Uterus (tissue), 4 donors: ENCODE results near the gene MORC3. TPM values are rescaled to one million over a fixed set of nuclear protein-coding genes. Genes with fewer than 3 reads are reported as not detected.
"Not testable (repeated sequence)": the region's sequence is repeated elsewhere in the genome, so short reads cannot be mapped to it uniquely, and the experiment has no call there.

ENCODE experiments used
- DNase-seq, 2 donors: peaks; one replicate each; pipeline ENCODE4 v3.0.0-alpha.2; 2019 to 2020
- H3K27ac ChIP-seq, 2 donors: fragments of 200-600 bp; sonication (generic); 1 replicate in 1 of 2; 2 replicates in 1 of 2; pipeline ENCODE4 v1.5.1; 2016 to 2018
- H3K27me3 ChIP-seq, 2 donors: fragments of 200-600 bp; sonication (generic); one replicate each; pipeline ENCODE4 v1.5.1; 2018 to 2019; ENCODE audit warnings: control low read depth in 1 of 2
- H3K36me3 ChIP-seq, 2 donors: fragments of 200-600 bp; sonication (generic); one replicate each; pipeline ENCODE4 v1.5.1; 2019; ENCODE audit warnings: control low read depth in 1 of 2
- H3K4me1 ChIP-seq, 2 donors: fragments of 200-600 bp; sonication (generic); one replicate each; pipeline ENCODE4 v1.5.1; 2018 to 2019; ENCODE audit warnings: control low read depth in 1 of 2
- H3K4me3 ChIP-seq, 2 donors: fragments of 200-600 bp; sonication (generic); 1 replicate in 1 of 2; 2 replicates in 1 of 2; pipeline ENCODE4 v1.5.1; 2018 to 2019; ENCODE audit warnings: mild to moderate bottlenecking in 1 of 2
- H3K9me3 ChIP-seq, 2 donors: fragments of 200-600 bp; sonication (generic); one replicate each; pipeline ENCODE4 v1.5.1; 2019; ENCODE audit warnings: control low read depth in 1 of 2
- POLR2A ChIP-seq, 2 donors: fragments of 450-650 bp; IDR thresholded peaks; one replicate each; pipeline ENCODE4 v1.6.1; 2016; ENCODE audit warnings: antibody characterized with exemption in 2 of 2, mild to moderate bottlenecking in 1 of 2, moderate library complexity in 1 of 2
- intact Hi-C: fragments of 100-400 bp; cut with DNase I; formaldehyde crosslinking; loops from one replicate; pipeline ENCODE4 v1.15.1; 2023; ENCODE audit warnings: low total_unique reads
- total RNA-seq, 4 donors: library from RNA; depleted of rRNA in 3 of 4; stranded (reverse); fragments of >200 nt in 3 of 4; gene quantifications; one replicate each; pipeline versions ENCODE4 v1.1.0 to v1.2.4, GENCODE V29; 2014 to 2023
- TF ChIP-seq, protein P1 (sequence below), 4 experiments: fragments of 200-600 bp in 2 of 4; fragments of 450-650 bp in 2 of 4; sonication (generic) in 2 of 4; IDR thresholded peaks; one replicate each; pipeline ENCODE4 v1.5.1; 2016 to 2019; ENCODE audit warnings: antibody characterized with exemption in 4 of 4, mild to moderate bottlenecking in 2 of 4, moderate library complexity in 1 of 4
- donor health status: DM: yes; HTN: yes; CAD: no.

The MORC3 gene
- total RNA-seq, 4 donors from 2014 or later: 23.3 to 95.1 (median 59.4) TPM

DNA sequence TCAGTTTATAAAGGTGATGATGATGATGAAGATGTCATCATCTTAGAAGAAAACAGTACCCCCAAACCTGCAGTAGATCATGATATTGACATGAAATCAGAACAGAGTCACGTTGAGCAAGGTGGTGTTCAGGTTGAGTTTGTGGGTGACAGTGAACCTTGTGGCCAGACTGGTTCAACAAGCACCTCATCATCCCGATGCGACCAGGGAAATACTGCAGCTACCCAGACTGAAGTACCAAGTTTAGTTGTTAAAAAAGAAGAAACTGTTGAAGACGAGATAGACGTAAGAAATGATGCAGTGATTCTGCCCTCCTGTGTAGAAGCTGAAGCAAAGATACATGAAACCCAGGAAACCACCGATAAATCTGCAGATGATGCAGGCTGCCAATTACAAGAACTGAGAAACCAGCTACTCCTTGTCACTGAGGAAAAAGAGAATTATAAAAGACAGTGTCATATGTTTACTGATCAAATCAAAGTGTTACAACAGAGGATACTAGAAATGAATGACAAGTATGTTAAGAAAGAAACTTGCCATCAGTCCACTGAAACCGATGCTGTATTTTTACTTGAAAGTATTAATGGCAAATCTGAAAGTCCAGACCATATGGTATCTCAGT is 49.2 kb downstream of the MORC3 start:
- no peak for DNase-seq
- no peak for TF ChIP-seq POLR2A (IDR thresholded peaks at IDR 0.05)
- TF ChIP-seq, protein P1, sequence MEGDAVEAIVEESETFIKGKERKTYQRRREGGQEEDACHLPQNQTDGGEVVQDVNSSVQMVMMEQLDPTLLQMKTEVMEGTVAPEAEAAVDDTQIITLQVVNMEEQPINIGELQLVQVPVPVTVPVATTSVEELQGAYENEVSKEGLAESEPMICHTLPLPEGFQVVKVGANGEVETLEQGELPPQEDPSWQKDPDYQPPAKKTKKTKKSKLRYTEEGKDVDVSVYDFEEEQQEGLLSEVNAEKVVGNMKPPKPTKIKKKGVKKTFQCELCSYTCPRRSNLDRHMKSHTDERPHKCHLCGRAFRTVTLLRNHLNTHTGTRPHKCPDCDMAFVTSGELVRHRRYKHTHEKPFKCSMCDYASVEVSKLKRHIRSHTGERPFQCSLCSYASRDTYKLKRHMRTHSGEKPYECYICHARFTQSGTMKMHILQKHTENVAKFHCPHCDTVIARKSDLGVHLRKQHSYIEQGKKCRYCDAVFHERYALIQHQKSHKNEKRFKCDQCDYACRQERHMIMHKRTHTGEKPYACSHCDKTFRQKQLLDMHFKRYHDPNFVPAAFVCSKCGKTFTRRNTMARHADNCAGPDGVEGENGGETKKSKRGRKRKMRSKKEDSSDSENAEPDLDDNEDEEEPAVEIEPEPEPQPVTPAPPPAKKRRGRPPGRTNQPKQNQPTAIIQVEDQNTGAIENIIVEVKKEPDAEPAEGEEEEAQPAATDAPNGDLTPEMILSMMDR (IDR thresholded peaks at IDR 0.05): no peak
- H3K4me1 ChIP-seq: no peaks in the 10 kb centered on the region
- no peaks in the 10 kb centered on the region for H3K9me3 ChIP-seq
- intact Hi-C loops: no loop called here
- no peak overlapping the region for H3K27ac ChIP-seq
- H3K27me3 ChIP-seq: no peaks in the 10 kb centered on the region
- H3K4me3 ChIP-seq: no peak overlapping the region
- no peaks in the 10 kb centered on the region for H3K36me3 ChIP-seq

DNA sequence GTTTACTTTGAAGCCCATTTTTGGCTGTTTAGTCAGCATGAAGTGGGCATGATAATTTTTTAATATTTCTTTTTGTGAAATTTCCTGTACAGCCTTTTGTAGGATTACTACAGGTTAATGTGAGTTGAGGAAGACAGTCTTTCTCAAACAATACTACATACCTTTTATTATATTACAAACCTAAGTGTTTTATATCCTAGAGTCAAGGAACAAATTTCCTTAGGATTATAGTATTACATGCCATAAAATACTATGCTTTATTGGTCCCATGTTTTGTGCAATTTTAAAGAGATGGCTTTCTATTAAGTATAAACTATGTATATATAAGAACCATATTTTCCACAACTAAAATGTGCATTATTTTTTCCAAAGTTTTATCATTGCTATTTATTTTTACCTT is 56.0 kb downstream of the MORC3 start:
- Histone ChIP-seq H3K4me1 (no peaks in the 10 kb centered on the region), H3K27me3 (no peaks in the 10 kb centered on the region), H3K9me3 (no peaks in the 10 kb centered on the region), H3K36me3 (no peaks in the 10 kb centered on the region), H3K4me3 (no peak overlapping the region), H3K27ac (no peak overlapping the region)
- intact Hi-C loops: no loop called here
- DNase-seq: no peak
- no peak for TF ChIP-seq POLR2A (IDR thresholded peaks at IDR 0.05)
- TF ChIP-seq, protein P1 (IDR thresholded peaks at IDR 0.05): no peak

DNA sequence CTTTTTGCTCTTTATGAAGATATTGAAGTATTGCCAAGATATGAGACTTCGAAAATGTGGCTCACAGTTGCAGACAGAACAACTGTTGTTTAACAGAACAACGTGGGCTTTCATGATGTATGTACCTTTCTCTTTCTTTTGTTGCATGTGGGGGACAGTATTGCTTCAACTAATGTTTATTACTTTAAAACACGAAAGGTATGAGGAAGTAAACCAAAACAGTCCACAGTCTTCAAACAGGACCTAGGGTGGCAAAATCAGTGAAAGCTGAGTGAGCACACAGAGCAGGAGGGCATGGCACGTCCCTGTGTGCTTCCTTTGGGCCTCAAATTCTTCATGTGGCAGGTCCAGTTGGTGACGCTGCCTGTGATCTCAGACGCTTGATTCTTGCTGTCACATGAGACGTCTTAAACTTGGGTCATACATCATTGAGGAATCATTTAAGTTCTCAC is 57.4 kb downstream of the MORC3 start:
- no peak for DNase-seq
- no peak overlapping the region for H3K27ac ChIP-seq
- intact Hi-C loops: no loop called here
- H3K4me3 ChIP-seq: no peak overlapping the region
- no peak for TF ChIP-seq POLR2A (IDR thresholded peaks at IDR 0.05)
- TF ChIP-seq, protein P1 (IDR thresholded peaks at IDR 0.05): no peak
- H3K4me1 ChIP-seq: no peaks in the 10 kb centered on the region
- no peaks in the 10 kb centered on the region for H3K36me3 ChIP-seq
- H3K27me3 ChIP-seq: no peaks in the 10 kb centered on the region
- H3K9me3 ChIP-seq: no peaks in the 10 kb centered on the region

DNA sequence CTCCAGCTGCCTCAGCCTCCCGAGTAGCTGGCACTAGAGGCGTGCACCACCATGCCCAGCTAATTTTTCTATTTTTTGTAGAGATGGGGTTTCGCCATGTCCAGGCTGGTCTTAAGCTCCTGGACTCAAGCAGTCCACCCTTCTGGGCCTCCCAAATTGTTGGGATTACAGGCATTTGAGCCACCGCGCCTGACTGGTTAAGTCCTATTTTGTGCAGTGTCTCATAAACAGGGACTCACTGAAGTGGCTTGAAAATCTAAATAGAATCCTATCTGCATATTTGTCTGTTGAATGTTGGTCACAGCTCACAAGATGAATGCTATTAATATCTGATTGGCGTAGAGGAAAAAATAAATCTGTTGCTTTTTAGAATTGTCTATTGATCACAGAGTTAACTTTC is 59.3 kb downstream of the MORC3 start:
- Histone ChIP-seq H3K27me3 (no peaks in the 10 kb centered on the region), H3K4me3 (no peak overlapping the region), H3K9me3 (no peaks in the 10 kb centered on the region), H3K4me1 (no peaks in the 10 kb centered on the region), H3K36me3 (no peaks in the 10 kb centered on the region), H3K27ac (no peak overlapping the region)
- intact Hi-C loops: no loop called here
- DNase-seq: no peak
- TF ChIP-seq, protein P1 (IDR thresholded peaks at IDR 0.05): no peak
- no peak for TF ChIP-seq POLR2A (IDR thresholded peaks at IDR 0.05)

DNA sequence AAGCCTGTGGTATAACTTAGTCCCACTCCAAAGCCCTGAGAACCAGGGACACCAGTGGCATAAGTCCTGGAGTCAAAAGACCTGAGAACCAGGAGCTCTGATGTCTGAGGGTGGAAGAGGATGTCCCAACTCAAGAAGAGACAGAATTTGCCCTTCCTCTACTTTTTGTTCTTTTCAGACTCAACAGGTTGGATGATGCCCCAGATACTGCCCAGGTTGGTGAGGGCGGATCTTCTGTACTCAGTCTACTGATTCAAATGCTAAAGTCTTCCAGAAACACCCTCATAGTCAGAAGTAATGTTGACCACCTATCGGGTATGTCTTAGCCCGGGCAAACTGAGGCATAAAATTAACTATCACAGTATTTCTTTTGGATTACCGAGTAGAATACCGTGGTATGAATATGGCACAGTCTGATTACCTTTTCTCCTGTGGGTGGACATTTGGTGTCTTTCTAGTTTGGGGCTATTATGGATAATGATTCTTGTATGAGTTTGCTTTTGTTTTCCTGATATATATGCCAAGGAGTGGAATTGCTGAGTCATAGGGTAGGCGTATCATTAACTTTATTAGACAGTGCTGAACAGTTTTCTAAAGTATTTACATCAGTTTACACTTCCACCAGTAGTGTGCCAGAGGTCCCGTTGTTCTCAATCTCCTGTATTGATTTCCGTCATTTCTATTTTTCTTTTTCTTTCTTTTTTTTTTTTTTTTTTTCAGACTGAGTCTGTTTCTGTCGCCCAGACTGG is 62.0 kb downstream of the MORC3 start:
- no peaks in the 10 kb centered on the region for H3K4me1 ChIP-seq
- intact Hi-C loops: no loop called here
- H3K36me3 ChIP-seq: no peaks in the 10 kb centered on the region
- no peak for DNase-seq
- H3K4me3 ChIP-seq: no peak overlapping the region
- H3K27ac ChIP-seq: no peak overlapping the region
- H3K9me3 ChIP-seq: no peaks in the 10 kb centered on the region
- H3K27me3 ChIP-seq: no peaks in the 10 kb centered on the region
- TF ChIP-seq, protein P1 (IDR thresholded peaks at IDR 0.05): no peak
- TF ChIP-seq POLR2A (IDR thresholded peaks at IDR 0.05): no peak

DNA sequence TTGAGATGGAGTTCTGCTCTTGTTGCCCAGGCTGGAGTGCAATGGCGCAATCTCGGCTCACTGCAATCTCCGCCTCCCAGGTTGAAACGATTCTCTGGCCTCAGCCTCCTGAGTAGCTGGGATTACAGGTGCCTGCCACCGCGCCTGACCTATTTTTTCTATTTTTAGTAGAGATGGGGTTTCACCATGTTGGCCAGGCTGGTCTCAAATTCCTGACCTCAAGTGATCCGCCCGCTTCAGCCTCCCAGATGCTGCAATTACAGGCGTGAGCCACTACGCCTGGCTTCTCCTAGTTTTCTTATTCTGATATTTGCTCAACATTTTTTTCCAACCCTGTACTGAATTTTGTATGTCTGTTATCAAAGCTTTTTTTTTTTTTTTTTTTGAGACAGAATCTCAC is 62.7 kb downstream of the MORC3 start:
- H3K27ac ChIP-seq, H3K4me1 ChIP-seq, DNase-seq, H3K27me3 ChIP-seq, H3K36me3 ChIP-seq, H3K9me3 ChIP-seq, intact Hi-C loops, H3K4me3 ChIP-seq: not testable (repeated sequence)
